Measurements from ENCODE around the gene HOTAIR.

Gene HOTAIR

DNA sequence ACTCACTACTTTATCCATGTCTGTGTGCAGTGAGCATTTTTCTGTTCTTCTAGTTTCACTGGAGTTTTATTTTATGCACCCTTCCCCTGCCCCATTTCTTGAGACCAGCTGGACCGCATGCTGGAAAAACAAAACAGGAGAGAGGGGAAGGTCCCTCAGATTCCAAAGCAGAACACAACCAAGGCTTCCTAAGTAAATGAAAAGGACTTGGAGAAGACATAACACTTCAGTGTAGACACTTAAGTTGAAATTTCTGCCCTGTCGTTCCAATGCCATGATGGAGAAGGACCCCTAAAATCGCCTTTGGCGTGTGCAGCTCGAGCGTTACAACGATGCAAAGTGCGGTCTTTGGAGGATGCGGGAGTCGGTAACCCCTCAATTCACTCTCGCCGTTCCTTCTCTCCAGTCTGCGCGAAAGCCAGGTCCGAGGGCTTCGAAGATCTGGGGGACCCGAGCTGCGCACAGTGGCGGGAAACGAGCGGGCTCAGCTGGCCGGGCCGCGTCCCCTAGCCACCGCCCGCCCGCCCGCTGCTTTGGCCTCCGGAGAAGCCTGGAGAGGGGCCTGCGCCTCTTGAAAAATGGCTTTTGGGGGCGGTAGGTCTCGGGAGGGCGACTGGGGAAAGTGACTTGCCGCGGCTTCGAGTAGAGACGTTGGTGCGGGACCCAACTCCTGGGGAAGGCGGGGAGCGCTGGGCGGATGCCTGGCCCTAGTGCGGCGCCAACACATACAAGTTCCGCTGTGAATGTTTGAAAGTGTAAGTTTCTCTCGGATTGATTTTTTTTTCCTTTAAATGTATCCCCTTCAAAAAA is 47.3 kb downstream of the HOTAIR start:
- Histone ChIP-seq H3K18ac (ENCODE audit: low read length) (no peak overlapping the region), H3K23ac (ENCODE audit: low read depth, low read length, poor library complexity) (no peak overlapping the region), H2BK15ac (ENCODE audit: low read length) (no peak overlapping the region), H2BK5ac (ENCODE audit: low read length) (no peak overlapping the region), H2BK12ac (ENCODE audit: low read length) (no peak overlapping the region), H3K27me3 (ENCODE audit: control insufficient read depth in 3 of 3, insufficient read depth in 3 of 3, low read depth in 1 of 3, low read length in 3 of 3) (peaks cover 32 to 100% (median 90%) of the 10 kb centered on the region in 3 experiments), H4K8ac (ENCODE audit: low read depth, low read length) (no peak overlapping the region), H3K4ac (ENCODE audit: low read length) (no peak overlapping the region), H2BK120ac (ENCODE audit: low read depth, low read length) (no peak overlapping the region), H3K14ac (ENCODE audit: low read length) (no peak overlapping the region), H3K27ac (replicated peaks; ENCODE audit: low read length) (no peak overlapping the region), H2AK5ac (ENCODE audit: low read depth, low read length) (no peak overlapping the region), H3K4me3 (ENCODE audit: low read length in 2 of 2) (no peak overlapping the region), H3K9ac (ENCODE audit: low read depth, low read length, poor library complexity) (no peak overlapping the region), H2AFZ (ENCODE audit: low read length) (peak overlapping the region; percentile 64), H4K91ac (ENCODE audit: low read depth, low read length, poor library complexity) (no peak overlapping the region), H3K36me3 (replicated peaks in 1 of 2; ENCODE audit: control insufficient read depth in 2 of 2, insufficient read depth in 2 of 2, low read length in 2 of 2) (no peaks in the 10 kb centered on the region), H3K4me1 (ENCODE audit: control insufficient read depth in 2 of 2, insufficient read depth in 1 of 2, low read depth in 1 of 2, low read length in 2 of 2) (no peaks in the 10 kb centered on the region), H3K4me2 (ENCODE audit: insufficient read depth, low read length, poor library complexity, severe bottlenecking) (no peak overlapping the region), H3K9me3 (replicated peaks in 1 of 2; ENCODE audit: control insufficient read depth in 2 of 2, insufficient read depth in 1 of 2, low read depth in 1 of 2, low read length in 2 of 2) (peaks cover 0 to 7% of the 10 kb centered on the region in 2 donors), H3K79me1 (ENCODE audit: low read depth, low read length) (no peaks in the 10 kb centered on the region)
- no CpG with 5 or more reads among the region's 45 CpGs for WGBS, 2 donors (ENCODE audit: extremely low coverage in 2 of 2, insufficient read length in 2 of 2, insufficient replicate concordance in 1 of 2)
- DNase-seq (ENCODE audit: low spot score), result no peak

DNA sequence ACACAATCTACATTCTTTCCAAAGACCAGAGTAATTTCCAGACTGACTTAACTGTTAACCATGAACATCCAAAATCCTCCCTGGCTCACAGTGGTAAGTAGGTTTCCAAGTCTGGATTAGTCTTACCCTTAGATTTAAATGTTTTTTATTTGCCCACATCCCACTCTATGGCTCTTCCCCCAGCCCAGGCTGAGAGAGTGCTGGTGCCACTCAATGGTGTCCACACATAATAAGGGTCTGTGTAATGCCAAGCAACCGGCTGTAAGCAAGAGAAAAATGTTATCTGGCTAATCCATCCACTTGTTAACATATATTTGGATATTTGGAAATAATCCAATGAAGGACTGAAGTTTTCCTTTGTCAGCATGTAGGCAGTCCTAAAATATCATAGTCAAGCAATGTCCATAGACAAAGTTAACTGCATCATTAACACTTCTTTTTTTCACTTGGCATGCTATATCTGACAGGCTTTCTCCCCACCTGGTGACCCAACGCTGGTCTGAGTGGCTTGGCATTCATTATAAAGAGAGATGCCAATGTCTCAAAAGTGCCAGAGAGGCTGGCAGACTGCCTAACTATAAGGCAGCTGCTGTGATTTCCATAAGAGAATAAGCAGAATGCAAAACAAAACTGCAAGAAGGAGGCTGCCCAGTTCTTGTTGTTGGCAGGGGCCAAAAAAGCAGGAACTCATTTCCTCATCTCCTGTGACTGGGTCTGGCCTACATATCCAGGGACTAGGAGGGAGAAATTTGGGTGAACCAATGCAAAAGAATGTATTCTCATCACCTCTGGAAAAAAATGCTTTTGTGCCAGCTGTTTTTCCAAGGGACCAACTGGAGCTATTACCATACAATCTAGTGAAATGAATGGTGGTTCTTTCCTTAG is 50.0 kb downstream of the HOTAIR start:
- no peak overlapping the region for H2BK15ac ChIP-seq (ENCODE audit: low read length)
- no peak overlapping the region for H3K14ac ChIP-seq (ENCODE audit: low read length)
- no peak overlapping the region for H3K18ac ChIP-seq (ENCODE audit: low read length)
- DNase-seq (ENCODE audit: low spot score), result no peak
- no peak overlapping the region for H2AK5ac ChIP-seq (ENCODE audit: low read depth, low read length)
- H2BK5ac ChIP-seq (ENCODE audit: low read length), result no peak overlapping the region
- H3K23ac ChIP-seq (ENCODE audit: low read depth, low read length, poor library complexity), result no peak overlapping the region
- no CpG with 5 or more reads among the region's 2 CpGs for WGBS, 2 donors (ENCODE audit: extremely low coverage in 2 of 2, insufficient read length in 2 of 2, insufficient replicate concordance in 1 of 2)
- no peak overlapping the region for H2AFZ ChIP-seq (ENCODE audit: low read length)
- H3K9me3 ChIP-seq (replicated peaks in 1 of 2; ENCODE audit: control insufficient read depth in 2 of 2, insufficient read depth in 1 of 2, low read depth in 1 of 2, low read length in 2 of 2), result peaks cover 0 to 4% of the 10 kb centered on the region in 2 donors
- H3K79me1 ChIP-seq (ENCODE audit: low read depth, low read length), result no peaks in the 10 kb centered on the region
- no peak overlapping the region for H3K27ac ChIP-seq (replicated peaks; ENCODE audit: low read length)
- H3K27me3 ChIP-seq (ENCODE audit: control insufficient read depth in 3 of 3, insufficient read depth in 3 of 3, low read depth in 1 of 3, low read length in 3 of 3), result peaks cover 21 to 81% (median 72%) of the 10 kb centered on the region in 3 experiments
- no peaks in the 10 kb centered on the region for H3K4me1 ChIP-seq (ENCODE audit: control insufficient read depth in 2 of 2, insufficient read depth in 1 of 2, low read depth in 1 of 2, low read length in 2 of 2)
- no peak overlapping the region for H3K4me2 ChIP-seq (ENCODE audit: insufficient read depth, low read length, poor library complexity, severe bottlenecking)
- no peak overlapping the region for H2BK120ac ChIP-seq (ENCODE audit: low read depth, low read length)
- no peaks in the 10 kb centered on the region for H3K36me3 ChIP-seq (replicated peaks in 1 of 2; ENCODE audit: control insufficient read depth in 2 of 2, insufficient read depth in 2 of 2, low read length in 2 of 2)
- H4K91ac ChIP-seq (ENCODE audit: low read depth, low read length, poor library complexity), result no peak overlapping the region
- no peak overlapping the region for H3K9ac ChIP-seq (ENCODE audit: low read depth, low read length, poor library complexity)
- no peak overlapping the region for H2BK12ac ChIP-seq (ENCODE audit: low read length)
- no peak overlapping the region for H4K8ac ChIP-seq (ENCODE audit: low read depth, low read length)
- H3K4ac ChIP-seq (ENCODE audit: low read length), result no peak overlapping the region
- H3K4me3 ChIP-seq (ENCODE audit: low read length in 2 of 2), result no peak overlapping the region

DNA sequence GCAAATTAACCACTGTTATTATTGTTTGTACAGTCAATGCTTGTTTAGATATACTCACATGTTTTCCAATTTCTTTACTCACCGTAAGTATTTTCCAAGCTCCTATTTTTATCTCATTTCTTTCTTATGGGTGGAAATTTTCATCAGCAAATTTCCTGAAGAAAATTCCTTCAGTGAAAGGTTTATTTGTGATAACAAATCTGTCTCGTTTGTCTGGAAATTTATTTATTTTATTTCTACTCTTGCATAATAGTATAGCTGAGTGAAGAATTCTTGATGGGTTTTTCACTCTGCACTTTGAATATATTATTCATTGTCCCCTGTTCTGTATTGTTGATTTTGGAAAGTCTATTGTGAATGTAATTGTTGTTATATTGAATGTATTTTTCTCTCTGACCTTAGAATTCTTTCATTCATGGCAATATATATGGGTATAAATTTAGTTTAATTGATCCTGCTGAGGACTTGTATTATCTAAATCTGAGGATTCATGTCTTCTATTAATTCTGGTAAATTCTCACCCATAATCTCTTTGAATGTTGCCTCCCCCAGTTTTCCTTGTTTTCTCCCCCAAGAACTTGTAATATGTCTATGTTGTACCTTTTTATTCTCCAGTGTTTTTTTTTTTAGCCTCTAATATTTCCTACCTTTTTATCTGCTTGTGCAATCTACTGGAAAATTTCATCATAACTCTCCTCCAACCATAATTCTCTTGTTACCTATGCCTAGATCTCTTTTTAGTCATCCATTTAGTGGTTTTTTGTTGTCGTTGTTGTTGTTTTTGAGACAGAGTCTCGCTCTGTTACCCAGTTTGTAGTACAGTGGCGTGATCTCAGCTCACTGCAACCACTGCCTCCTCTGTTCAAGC is 57.7 kb downstream of the HOTAIR start:
- H2BK15ac ChIP-seq (ENCODE audit: low read length), result no peak overlapping the region
- WGBS, 2 donors (ENCODE audit: extremely low coverage in 2 of 2, insufficient read length in 2 of 2, insufficient replicate concordance in 1 of 2), result no CpG with 5 or more reads among the region's 5 CpGs
- H3K79me1 ChIP-seq (ENCODE audit: low read depth, low read length), result no peaks in the 10 kb centered on the region
- H2BK120ac ChIP-seq (ENCODE audit: low read depth, low read length), result no peak overlapping the region
- no peak overlapping the region for H3K23ac ChIP-seq (ENCODE audit: low read depth, low read length, poor library complexity)
- H2BK12ac ChIP-seq (ENCODE audit: low read length), result no peak overlapping the region
- H3K27me3 ChIP-seq (ENCODE audit: control insufficient read depth in 3 of 3, insufficient read depth in 3 of 3, low read depth in 1 of 3, low read length in 3 of 3), result peaks cover 0 to 20% (median 11%) of the 10 kb centered on the region in 3 experiments
- H4K8ac ChIP-seq (ENCODE audit: low read depth, low read length), result no peak overlapping the region
- no peak overlapping the region for H3K9ac ChIP-seq (ENCODE audit: low read depth, low read length, poor library complexity)
- H3K9me3 ChIP-seq (replicated peaks in 1 of 2; ENCODE audit: control insufficient read depth in 2 of 2, insufficient read depth in 1 of 2, low read depth in 1 of 2, low read length in 2 of 2), result no peaks in the 10 kb centered on the region
- H3K4me2 ChIP-seq (ENCODE audit: insufficient read depth, low read length, poor library complexity, severe bottlenecking), result no peak overlapping the region
- no peaks in the 10 kb centered on the region for H3K4me1 ChIP-seq (ENCODE audit: control insufficient read depth in 2 of 2, insufficient read depth in 1 of 2, low read depth in 1 of 2, low read length in 2 of 2)
- DNase-seq (ENCODE audit: low spot score), result no peak
- H3K4me3 ChIP-seq (ENCODE audit: low read length in 2 of 2), result no peak overlapping the region
- no peak overlapping the region for H2AFZ ChIP-seq (ENCODE audit: low read length)
- H3K36me3 ChIP-seq (replicated peaks in 1 of 2; ENCODE audit: control insufficient read depth in 2 of 2, insufficient read depth in 2 of 2, low read length in 2 of 2), result no peaks in the 10 kb centered on the region
- no peak overlapping the region for H2BK5ac ChIP-seq (ENCODE audit: low read length)
- H3K18ac ChIP-seq (ENCODE audit: low read length), result no peak overlapping the region
- no peak overlapping the region for H2AK5ac ChIP-seq (ENCODE audit: low read depth, low read length)
- no peak overlapping the region for H4K91ac ChIP-seq (ENCODE audit: low read depth, low read length, poor library complexity)
- H3K4ac ChIP-seq (ENCODE audit: low read length), result no peak overlapping the region
- no peak overlapping the region for H3K14ac ChIP-seq (ENCODE audit: low read length)
- H3K27ac ChIP-seq (replicated peaks; ENCODE audit: low read length), result no peak overlapping the region
